ENCODE results near the gene TOP2B.

- TF ChIP-seq CTCF (IDR thresholded peaks at IDR 0.05) (no peak), POLR2AphosphoS5 (IDR thresholded peaks at IDR 0.05) (no peak), EP300 (IDR thresholded peaks at IDR 0.05) (no peak)
These were observed 43.3 kb upstream of the TOP2B start for GRCh38 chr3:25708036-25708435.
